Uterus (tissue), 4 donors: ENCODE results near the gene CEP350. TPM values are rescaled to one million over a fixed set of nuclear protein-coding genes. Genes with fewer than 3 reads are reported as not detected.

Source experiments
- DNase-seq, 2 donors: peaks; one replicate each; pipeline ENCODE4 v3.0.0-alpha.2; 2019 to 2020
- H3K27ac ChIP-seq, 2 donors: fragments of 200-600 bp; sonication (generic); 1 replicate in 1 of 2; 2 replicates in 1 of 2; pipeline ENCODE4 v1.5.1; 2016 to 2018
- H3K27me3 ChIP-seq, 2 donors: fragments of 200-600 bp; sonication (generic); one replicate each; pipeline ENCODE4 v1.5.1; 2018 to 2019; ENCODE audit warnings: control low read depth in 1 of 2
- H3K36me3 ChIP-seq, 2 donors: fragments of 200-600 bp; sonication (generic); one replicate each; pipeline ENCODE4 v1.5.1; 2019; ENCODE audit warnings: control low read depth in 1 of 2
- H3K4me1 ChIP-seq, 2 donors: fragments of 200-600 bp; sonication (generic); one replicate each; pipeline ENCODE4 v1.5.1; 2018 to 2019; ENCODE audit warnings: control low read depth in 1 of 2
- H3K4me3 ChIP-seq, 2 donors: fragments of 200-600 bp; sonication (generic); 1 replicate in 1 of 2; 2 replicates in 1 of 2; pipeline ENCODE4 v1.5.1; 2018 to 2019; ENCODE audit warnings: mild to moderate bottlenecking in 1 of 2
- H3K9me3 ChIP-seq, 2 donors: fragments of 200-600 bp; sonication (generic); one replicate each; pipeline ENCODE4 v1.5.1; 2019; ENCODE audit warnings: control low read depth in 1 of 2
- POLR2A ChIP-seq, 2 donors: fragments of 450-650 bp; IDR thresholded peaks; one replicate each; pipeline ENCODE4 v1.6.1; 2016; ENCODE audit warnings: antibody characterized with exemption in 2 of 2, mild to moderate bottlenecking in 1 of 2, moderate library complexity in 1 of 2
- intact Hi-C: fragments of 100-400 bp; cut with DNase I; formaldehyde crosslinking; loops from one replicate; pipeline ENCODE4 v1.15.1; 2023; ENCODE audit warnings: low total_unique reads
- total RNA-seq, 4 donors: library from RNA; depleted of rRNA in 3 of 4; stranded (reverse); fragments of >200 nt in 3 of 4; gene quantifications; one replicate each; pipeline versions ENCODE4 v1.1.0 to v1.2.4, GENCODE V29; 2014 to 2023
- TF ChIP-seq, protein P1 (sequence below), 4 experiments: fragments of 200-600 bp in 2 of 4; fragments of 450-650 bp in 2 of 4; sonication (generic) in 2 of 4; IDR thresholded peaks; one replicate each; pipeline ENCODE4 v1.5.1; 2016 to 2019; ENCODE audit warnings: antibody characterized with exemption in 4 of 4, mild to moderate bottlenecking in 2 of 4, moderate library complexity in 1 of 4
- donor health status: DM: yes; HTN: yes; CAD: no.

The CEP350 gene
- total RNA-seq, 4 donors from 2014 or later = 28.5 to 97.3 (median 82.7) TPM

DNA sequence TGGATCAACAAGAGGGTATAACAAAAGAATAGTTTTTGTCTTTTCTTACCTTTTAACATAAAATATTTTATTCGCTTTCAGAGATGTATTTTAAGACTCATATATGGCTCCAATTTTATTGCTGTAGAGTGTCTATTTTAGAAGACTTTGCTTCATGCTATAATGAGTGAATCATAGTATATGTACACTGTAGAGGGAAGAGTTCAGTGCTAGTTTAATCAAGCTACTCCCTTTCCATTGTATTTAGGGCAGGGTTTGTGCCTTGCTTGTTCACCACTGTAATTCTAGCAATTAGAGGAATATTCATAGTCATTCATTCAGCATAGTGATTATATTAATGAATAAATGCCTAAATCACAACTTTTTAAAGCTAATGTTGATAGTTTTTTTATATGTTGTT is 78.8 kb downstream of the CEP350 start:
- no peaks in the 10 kb centered on the region for H3K36me3 ChIP-seq
- H3K4me1 ChIP-seq = no peaks in the 10 kb centered on the region
- H3K9me3 ChIP-seq = no peaks in the 10 kb centered on the region
- no peak for DNase-seq
- intact Hi-C loops = no loop called here
- H3K4me3 ChIP-seq = no peak overlapping the region
- H3K27me3 ChIP-seq = no peaks in the 10 kb centered on the region
- no peak overlapping the region for H3K27ac ChIP-seq
- no peak for TF ChIP-seq POLR2A (IDR thresholded peaks at IDR 0.05)
- TF ChIP-seq, protein P1, sequence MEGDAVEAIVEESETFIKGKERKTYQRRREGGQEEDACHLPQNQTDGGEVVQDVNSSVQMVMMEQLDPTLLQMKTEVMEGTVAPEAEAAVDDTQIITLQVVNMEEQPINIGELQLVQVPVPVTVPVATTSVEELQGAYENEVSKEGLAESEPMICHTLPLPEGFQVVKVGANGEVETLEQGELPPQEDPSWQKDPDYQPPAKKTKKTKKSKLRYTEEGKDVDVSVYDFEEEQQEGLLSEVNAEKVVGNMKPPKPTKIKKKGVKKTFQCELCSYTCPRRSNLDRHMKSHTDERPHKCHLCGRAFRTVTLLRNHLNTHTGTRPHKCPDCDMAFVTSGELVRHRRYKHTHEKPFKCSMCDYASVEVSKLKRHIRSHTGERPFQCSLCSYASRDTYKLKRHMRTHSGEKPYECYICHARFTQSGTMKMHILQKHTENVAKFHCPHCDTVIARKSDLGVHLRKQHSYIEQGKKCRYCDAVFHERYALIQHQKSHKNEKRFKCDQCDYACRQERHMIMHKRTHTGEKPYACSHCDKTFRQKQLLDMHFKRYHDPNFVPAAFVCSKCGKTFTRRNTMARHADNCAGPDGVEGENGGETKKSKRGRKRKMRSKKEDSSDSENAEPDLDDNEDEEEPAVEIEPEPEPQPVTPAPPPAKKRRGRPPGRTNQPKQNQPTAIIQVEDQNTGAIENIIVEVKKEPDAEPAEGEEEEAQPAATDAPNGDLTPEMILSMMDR (IDR thresholded peaks at IDR 0.05) = no peak

DNA sequence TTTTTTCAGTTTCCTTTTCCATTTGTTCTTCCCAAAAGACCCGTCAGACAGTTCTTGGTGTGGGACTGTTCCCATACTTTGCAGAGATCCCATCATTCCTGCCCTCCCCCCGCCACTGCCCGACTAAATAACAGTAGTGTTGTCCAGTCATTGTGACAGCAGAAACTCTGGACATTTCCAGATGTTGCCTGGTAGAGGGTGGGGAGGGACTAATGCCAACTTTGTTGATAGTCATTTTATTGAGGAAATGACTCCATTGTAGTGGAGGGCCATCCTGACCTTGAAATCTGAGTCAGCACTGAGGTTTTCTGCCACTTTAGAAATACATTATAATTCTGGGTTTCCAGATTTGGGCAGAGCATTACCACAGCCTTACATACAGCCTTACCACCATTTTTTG is 85.4 kb downstream of the CEP350 start:
- no peak for DNase-seq
- Histone ChIP-seq H3K9me3 (no peaks in the 10 kb centered on the region), H3K27me3 (no peaks in the 10 kb centered on the region), H3K36me3 (no peaks in the 10 kb centered on the region), H3K4me1 (no peaks in the 10 kb centered on the region), H3K4me3 (no peak overlapping the region), H3K27ac (no peak overlapping the region)
- intact Hi-C loops = no loop called here
- TF ChIP-seq POLR2A (IDR thresholded peaks at IDR 0.05) = no peak
- TF ChIP-seq, protein P1 (IDR thresholded peaks at IDR 0.05) = no peak

DNA sequence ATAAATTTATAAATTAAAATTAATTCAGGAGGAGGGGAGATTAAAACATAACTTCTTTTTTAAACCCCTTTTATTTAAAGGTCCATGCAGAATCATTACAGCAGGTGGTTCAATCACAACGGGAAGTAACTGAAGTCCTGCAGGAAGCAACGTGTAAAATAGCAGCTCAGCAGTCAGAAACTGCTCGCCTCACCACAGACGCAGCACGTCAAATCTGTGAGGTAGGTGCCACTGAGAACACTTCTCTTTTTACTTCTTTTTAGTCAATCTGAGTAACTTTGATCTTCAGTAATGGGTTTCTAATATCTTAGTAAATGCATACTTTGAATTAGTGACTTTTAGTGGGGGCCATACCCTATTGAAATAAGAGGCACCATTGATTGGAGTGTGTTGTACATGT is 87.0 kb downstream of the CEP350 start:
- no peaks in the 10 kb centered on the region for H3K9me3 ChIP-seq
- no peaks in the 10 kb centered on the region for H3K36me3 ChIP-seq
- DNase-seq = no peak
- no peaks in the 10 kb centered on the region for H3K27me3 ChIP-seq
- intact Hi-C loops = no loop called here
- no peak overlapping the region for H3K4me3 ChIP-seq
- no peaks in the 10 kb centered on the region for H3K4me1 ChIP-seq
- TF ChIP-seq, protein P1 (IDR thresholded peaks at IDR 0.05) = no peak
- no peak for TF ChIP-seq POLR2A (IDR thresholded peaks at IDR 0.05)
- H3K27ac ChIP-seq = no peak overlapping the region

DNA sequence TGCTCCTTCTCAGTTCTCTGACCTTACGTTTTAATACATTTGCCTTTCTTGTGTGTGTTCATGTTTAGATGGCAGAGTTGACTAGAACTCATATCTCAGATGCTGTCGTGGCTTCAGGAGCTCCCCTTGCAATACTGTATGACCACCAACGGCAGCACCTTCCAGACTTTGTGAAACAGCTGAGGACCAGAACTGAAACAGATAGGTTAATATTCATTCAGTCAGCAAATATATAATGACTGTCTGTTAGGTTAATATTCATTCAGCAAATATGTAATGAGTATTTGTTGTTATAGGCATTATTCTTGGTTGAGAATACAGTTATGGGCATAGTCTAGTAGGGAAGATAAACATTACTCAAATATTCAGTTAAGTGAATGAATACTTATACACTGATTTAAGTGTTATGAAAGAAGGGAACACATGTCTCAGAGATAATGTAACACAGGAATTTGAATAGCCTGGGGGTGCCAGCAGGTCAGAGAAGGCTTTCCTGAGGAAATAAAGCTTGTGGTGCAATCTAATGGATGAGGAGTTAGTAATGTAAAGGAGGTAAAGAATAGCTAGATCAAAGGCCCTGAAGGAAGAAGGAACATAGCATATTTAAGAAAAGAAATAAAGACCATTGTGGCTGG is 88.5 kb downstream of the CEP350 start:
- no peaks in the 10 kb centered on the region for H3K36me3 ChIP-seq
- H3K4me3 ChIP-seq = no peak overlapping the region
- TF ChIP-seq POLR2A (IDR thresholded peaks at IDR 0.05) = no peak
- TF ChIP-seq, protein P1 (IDR thresholded peaks at IDR 0.05) = no peak
- DNase-seq = no peak
- intact Hi-C loops = no loop called here
- H3K4me1 ChIP-seq = no peaks in the 10 kb centered on the region
- no peaks in the 10 kb centered on the region for H3K9me3 ChIP-seq
- H3K27me3 ChIP-seq = no peaks in the 10 kb centered on the region
- no peak overlapping the region for H3K27ac ChIP-seq

DNA sequence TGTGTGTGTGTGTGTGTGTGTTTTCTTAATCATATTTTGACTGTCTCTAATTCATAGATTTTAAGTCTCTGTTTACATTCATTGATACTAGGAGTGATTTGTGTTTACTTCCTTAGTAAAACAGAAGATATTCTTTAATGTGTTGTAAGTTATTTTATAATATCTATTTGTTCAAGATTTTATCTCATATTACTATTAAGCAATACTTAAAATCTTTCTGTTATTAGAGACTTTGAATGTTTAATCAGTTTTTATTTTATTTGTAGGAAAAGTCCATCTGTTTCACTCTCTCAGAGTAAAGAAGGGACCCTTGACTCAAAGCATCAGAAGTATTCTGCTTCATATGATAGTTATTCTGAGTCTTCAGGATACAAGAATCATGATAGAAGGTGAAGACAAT is 89.2 kb downstream of the CEP350 start:
- TF ChIP-seq POLR2A (IDR thresholded peaks at IDR 0.05) = no peak
- TF ChIP-seq, protein P1 (IDR thresholded peaks at IDR 0.05) = no peak
- H3K27ac ChIP-seq = no peak overlapping the region
- intact Hi-C loops = no loop called here
- H3K4me3 ChIP-seq = no peak overlapping the region
- DNase-seq = no peak
- no peaks in the 10 kb centered on the region for H3K4me1 ChIP-seq
- H3K36me3 ChIP-seq = no peaks in the 10 kb centered on the region
- no peaks in the 10 kb centered on the region for H3K9me3 ChIP-seq
- no peaks in the 10 kb centered on the region for H3K27me3 ChIP-seq
